ENCODE results near the gene NTM.

- TF ChIP-seq MYC (IDR thresholded peaks at IDR 0.05; ENCODE audit: low read depth, low read length) (no peak), POLR2AphosphoS5 (IDR thresholded peaks at IDR 0.05; ENCODE audit: insufficient read depth, low read depth, low read length) (no peak), CTCF (IDR thresholded peaks at IDR 0.05; ENCODE audit: extremely low read depth in 1 of 2, insufficient read depth in 1 of 2, low read depth in 1 of 2, low read length in 2 of 2) (no peak), GATA2 (IDR thresholded peaks at IDR 0.05; ENCODE audit: insufficient read depth, insufficient read length, low read depth, low read length) (no peak), POLR2A (IDR thresholded peaks at IDR 0.05; ENCODE audit: low read depth, low read length) (no peak), JUN (IDR thresholded peaks at IDR 0.05; ENCODE audit: borderline replicate concordance, insufficient read depth, insufficient read length, low read depth) (no peak), MAX (IDR thresholded peaks at IDR 0.05; ENCODE audit: insufficient read depth, insufficient read length) (no peak), EZH2 (IDR thresholded peaks at IDR 0.05; ENCODE audit: borderline replicate concordance, low read depth, low read length, severe bottlenecking) (no peak), FOS (IDR thresholded peaks at IDR 0.05; ENCODE audit: borderline replicate concordance, insufficient read depth, low read length) (no peak)
Observed at GRCh38 chr11:131987703-131988102, 617.3 kb downstream of the NTM start.

All from endothelial cell of umbilical vein (primary cell).